HepG2 (cell line): Measurements from ENCODE around the gene FGFR3. TPM values are rescaled to one million over a fixed set of nuclear protein-coding genes. Genes with fewer than 3 reads are reported as not detected.

ENCODE experiments used
- AGO2 ChIP-seq: fragments of 200-400 bp; formaldehyde crosslinking; optimal IDR thresholded peaks from 2 replicates; pipeline ENCODE3; 2017; ENCODE audit warnings: mild to moderate bottlenecking, low read depth, low read length, moderate library complexity
- DNMT1 ChIP-seq: sonication (generic); formaldehyde crosslinking; IDR thresholded peaks from 2 replicates; pipeline ENCODE4 v1.5.1; 2020; ENCODE audit warnings: mild to moderate bottlenecking, missing genetic modification reagents
- HNF1B ChIP-seq: sonication (generic); formaldehyde crosslinking; IDR thresholded peaks from 2 replicates; pipeline ENCODE4 v1.5.1; 2020; ENCODE audit warnings: mild to moderate bottlenecking, moderate library complexity, missing genetic modification reagents
- MTERF4 ChIP-seq: sonication (generic); formaldehyde crosslinking; IDR thresholded peaks from 2 replicates; pipeline ENCODE4 v1.8.0; 2023; ENCODE audit warnings: mild to moderate bottlenecking, missing genetic modification reagents
- NFKBIZ ChIP-seq: IDR thresholded peaks from 2 replicates; pipeline ENCODE4 v1.6.1; 2018; ENCODE audit warnings: missing genetic modification reagents, missing compliant biosample characterization
- PITX1 ChIP-seq: sonication (generic); formaldehyde crosslinking; IDR thresholded peaks from 2 replicates; pipeline ENCODE4 v1.5.1; 2020; ENCODE audit warnings: mild to moderate bottlenecking, missing genetic modification reagents
- PRPF4 ChIP-seq: fragments of 200-400 bp; formaldehyde crosslinking; IDR thresholded peaks from 2 replicates; pipeline ENCODE4 v1.6.1; 2016; ENCODE audit warnings: low read length, low read depth; ENCODE audit not compliant: poor library complexity, severe bottlenecking
- PTBP1 ChIP-seq: fragments of 200-400 bp; formaldehyde crosslinking; IDR thresholded peaks from 2 replicates; pipeline ENCODE4 v1.6.1; 2018; ENCODE audit warnings: low read length, low read depth; ENCODE audit not compliant: poor library complexity, severe bottlenecking
- RFX3 ChIP-seq: IDR thresholded peaks from 2 replicates; pipeline ENCODE4 v1.6.1; 2016; ENCODE audit warnings: missing biosample characterization, missing genetic modification reagents
- SRSF1 ChIP-seq: fragments of 200-400 bp; formaldehyde crosslinking; optimal IDR thresholded peaks from 2 replicates; pipeline ENCODE3; 2017; ENCODE audit warnings: mild to moderate bottlenecking, low read depth, low read length, moderate library complexity
- SRSF4 ChIP-seq: fragments of 200-400 bp; formaldehyde crosslinking; IDR thresholded peaks from one replicate; pipeline ENCODE4 v1.6.1; 2018; ENCODE audit warnings: mild to moderate bottlenecking, low read depth, low read length, moderate library complexity; ENCODE audit not compliant: poor library complexity, severe bottlenecking
- THRA ChIP-seq: sonication (generic); formaldehyde crosslinking; IDR thresholded peaks from 2 replicates; pipeline ENCODE4 v1.4.0; 2020; ENCODE audit warnings: missing genetic modification reagents, borderline replicate concordance
- UBTF ChIP-seq: sonication (generic); formaldehyde crosslinking; IDR thresholded peaks from 2 replicates; pipeline ENCODE4 v1.4.0; 2020; ENCODE audit warnings: mild to moderate bottlenecking, missing genetic modification reagents
- ZC3H4 ChIP-seq: sonication (generic); formaldehyde crosslinking; IDR thresholded peaks from 2 replicates; pipeline ENCODE4 v1.4.0; 2020; ENCODE audit warnings: missing genetic modification reagents, borderline replicate concordance
- ZNF12 ChIP-seq: sonication (generic); formaldehyde crosslinking; IDR thresholded peaks from 2 replicates; pipeline ENCODE4 v1.5.0; 2020; ENCODE audit warnings: missing genetic modification reagents
- ZNF251 ChIP-seq: sonication (generic); formaldehyde crosslinking; IDR thresholded peaks from 2 replicates; pipeline ENCODE4 v1.9.0; 2021; ENCODE audit warnings: mild to moderate bottlenecking, missing genetic modification reagents
- ZNF644 ChIP-seq: IDR thresholded peaks from 2 replicates; pipeline ENCODE4 v1.6.1; 2016; ENCODE audit warnings: low read depth
- ZNF691 ChIP-seq: sonication (generic); formaldehyde crosslinking; IDR thresholded peaks from 2 replicates; pipeline ENCODE4 v1.4.0; 2020; ENCODE audit warnings: missing genetic modification reagents, low read depth, mild to moderate bottlenecking, borderline replicate concordance
- ZNF703 ChIP-seq: sonication (generic); formaldehyde crosslinking; IDR thresholded peaks from 2 replicates; pipeline ENCODE4 v1.5.1; 2020; ENCODE audit warnings: missing genetic modification reagents, mild to moderate bottlenecking, moderate library complexity, borderline replicate concordance
- ZNF839 ChIP-seq: sonication (generic); formaldehyde crosslinking; IDR thresholded peaks from 2 replicates; pipeline ENCODE4 v1.4.0; 2020; ENCODE audit warnings: missing genetic modification reagents, mild to moderate bottlenecking, borderline replicate concordance
- ZSCAN20 ChIP-seq: sonication (generic); formaldehyde crosslinking; IDR thresholded peaks from 2 replicates; pipeline ENCODE4 v1.4.0; 2020; ENCODE audit warnings: missing genetic modification reagents, mild to moderate bottlenecking, borderline replicate concordance
- ZSCAN30 ChIP-seq: sonication (generic); formaldehyde crosslinking; IDR thresholded peaks from 2 replicates; pipeline ENCODE4 v1.5.0; 2020; ENCODE audit warnings: mild to moderate bottlenecking, missing genetic modification reagents
- ZSCAN31 ChIP-seq: sonication (generic); formaldehyde crosslinking; IDR thresholded peaks from 2 replicates; pipeline ENCODE4 v1.5.0; 2020; ENCODE audit warnings: low read depth, mild to moderate bottlenecking, missing genetic modification reagents
- polyA plus RNA-seq, 8 experiments: library from polyadenylated mRNA; depleted of rRNA in 3 of 8; stranded (reverse) in 7 of 8; unstranded in 1 of 8; fragments of >200 nt; fragmentation: Illumina TruSeq in 4 of 8; extraction: Trizol in 4 of 8; gene quantifications; 2 replicates each; pipeline versions ENCODE4 v1.2.1 to v1.2.3, GENCODE V29; 2011 to 2016; ENCODE audit warnings: low read depth in 4 of 8, missing spikeins in 1 of 8, mixed read lengths in 1 of 8; ENCODE audit not compliant: insufficient read depth in 1 of 8
- total RNA-seq, 5 experiments: library from RNA; depleted of rRNA; stranded (reverse); fragments of >200 nt; fragmentation: Illumina TruSeq; extraction: Trizol; gene quantifications; 2 replicates each; pipeline ENCODE4 v1.2.3, GENCODE V29; 2016; ENCODE audit warnings: low read depth in 1 of 5

The FGFR3 gene
- total and polyA plus RNA-seq, 2 of the 13 experiments (the other 11 are each of a cell fraction or from before 2014, with no cell fraction given), result 103 to 109 TPM

GRCh38 chr4:1759170-1759817, 33.8 kb upstream of the FGFR3 start (continued):
- TF ChIP-seq UBTF (CRISPR knock-in tag) (0 out of 2 replicates have a peak, but pooled peaks have one; percentile 37), ZNF251 (CRISPR knock-in tag) (no peak), RFX3 (CRISPR knock-in tag) (no peak), ZSCAN30 (CRISPR knock-in tag) (no peak), AGO2 (peak; percentile 74), HNF1B (CRISPR knock-in tag) (no peak), PTBP1 (no peak), ZNF703 (CRISPR knock-in tag) (no peak), ZNF644 (CRISPR knock-in tag) (no peak), ZNF839 (0 out of 2 replicates have a peak, but pooled peaks have one; percentile 2), ZSCAN31 (CRISPR knock-in tag) (0 out of 2 replicates have a peak, but pooled peaks have one; percentile 22), PITX1 (CRISPR knock-in tag) (peak; percentile 37; the same call in 1 of the 2 replicates), ZNF691 (CRISPR knock-in tag) (no peak), ZSCAN20 (CRISPR knock-in tag) (no peak), ZC3H4 (CRISPR knock-in tag) (no peak), NFKBIZ (CRISPR knock-in tag) (no peak), SRSF4 (no peak), DNMT1 (CRISPR knock-in tag) (no peak), SRSF1 (peak; percentile 41), PRPF4 (no peak), MTERF4 (CRISPR knock-in tag) (no peak), THRA (CRISPR knock-in tag) (no peak), ZNF12 (CRISPR knock-in tag) (no peak)
